GM19035 (cell line): ENCODE data around the gene ARID1B.

Source experiments
- ATAC-seq: cut with Tn5 transposase; IDR thresholded peaks from one replicate; pipeline ENCODE4 v1.9.1; 2021; ENCODE audit not compliant: unreplicated experiment

Gene ARID1B

GRCh38 chr6:157251586-157252247 lies 474.5 kb downstream of the ARID1B start:
- ATAC-seq, result no peak

GRCh38 chr6:157253017-157253416 lies 475.8 kb downstream of the ARID1B start:
- ATAC-seq, result no peak

- no peak for ATAC-seq
These were observed 476.5 kb downstream of the ARID1B start for GRCh38 chr6:157253699-157254098.

- no peak for ATAC-seq
These were observed 477.4 kb downstream of the ARID1B start for GRCh38 chr6:157254538-157254937.

GRCh38 chr6:157255079-157255478 lies 477.9 kb downstream of the ARID1B start:
- ATAC-seq, result no peak

GRCh38 chr6:157258878-157259277 lies 481.7 kb downstream of the ARID1B start:
- ATAC-seq, result no peak

GRCh38 chr6:157259443-157259842 lies 482.3 kb downstream of the ARID1B start:
- no peak for ATAC-seq
